ENCODE results near the gene AP2A1.

The AP2A1 gene

DNA sequence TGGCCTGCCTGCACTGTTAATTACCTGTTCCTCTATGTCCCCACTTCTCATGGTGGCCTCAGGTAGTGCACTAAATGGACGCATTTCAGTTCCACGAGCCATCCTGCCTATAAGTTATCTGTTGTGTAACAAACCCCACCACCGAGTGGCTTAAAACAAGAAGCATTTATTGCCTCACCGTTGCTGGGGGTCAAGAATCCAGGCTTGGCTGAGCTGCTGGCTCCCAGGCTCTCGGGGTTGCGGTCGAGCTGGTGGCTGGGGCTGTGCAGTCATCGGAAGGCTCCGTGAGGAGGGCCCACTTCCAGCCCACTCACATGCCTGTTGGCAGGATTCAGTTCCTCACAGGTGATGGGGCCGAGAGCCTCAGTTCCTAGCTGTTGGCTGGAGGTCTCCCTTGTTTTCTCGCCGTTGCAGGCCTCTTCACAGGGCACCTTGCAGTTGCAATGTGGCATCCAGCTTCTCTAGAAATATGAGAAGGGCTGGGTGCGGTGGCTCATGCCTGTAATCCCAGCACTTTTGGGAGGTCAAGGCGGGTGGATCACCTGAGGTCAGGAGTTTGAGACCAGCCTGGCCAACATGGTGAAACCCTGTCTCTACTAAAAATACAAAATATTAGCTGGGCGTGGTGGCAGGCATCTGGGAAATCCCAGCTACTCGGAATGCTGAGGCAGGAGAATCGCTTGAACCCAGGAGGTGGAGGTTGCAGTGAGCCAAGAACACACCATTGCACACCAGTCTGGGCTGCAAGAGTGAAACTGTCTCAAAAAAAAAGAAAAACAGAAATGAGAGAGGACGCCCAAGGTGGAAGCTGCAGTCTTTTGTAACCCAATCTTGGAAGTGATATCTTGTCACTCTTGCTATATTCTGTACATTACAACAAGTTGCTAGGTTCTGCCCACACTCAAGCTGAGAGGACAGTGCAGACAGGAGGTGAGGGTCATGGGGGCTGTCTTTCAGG lies 77.6 kb downstream of the AP2A1 start:
- Histone ChIP-seq H3K4me3 (ENCODE audit: low read depth, low read length) (no peak overlapping the region), H3K27me3 (ENCODE audit: insufficient read depth, low read depth, severe bottlenecking) (no peaks in the 10 kb centered on the region), H3K36me3 (peaks cover 17% of the 10 kb centered on the region), H3K27ac (no peak overlapping the region), H3K9me3 (ENCODE audit: severe bottlenecking) (no peaks in the 10 kb centered on the region)
- TF ChIP-seq, protein P1, sequence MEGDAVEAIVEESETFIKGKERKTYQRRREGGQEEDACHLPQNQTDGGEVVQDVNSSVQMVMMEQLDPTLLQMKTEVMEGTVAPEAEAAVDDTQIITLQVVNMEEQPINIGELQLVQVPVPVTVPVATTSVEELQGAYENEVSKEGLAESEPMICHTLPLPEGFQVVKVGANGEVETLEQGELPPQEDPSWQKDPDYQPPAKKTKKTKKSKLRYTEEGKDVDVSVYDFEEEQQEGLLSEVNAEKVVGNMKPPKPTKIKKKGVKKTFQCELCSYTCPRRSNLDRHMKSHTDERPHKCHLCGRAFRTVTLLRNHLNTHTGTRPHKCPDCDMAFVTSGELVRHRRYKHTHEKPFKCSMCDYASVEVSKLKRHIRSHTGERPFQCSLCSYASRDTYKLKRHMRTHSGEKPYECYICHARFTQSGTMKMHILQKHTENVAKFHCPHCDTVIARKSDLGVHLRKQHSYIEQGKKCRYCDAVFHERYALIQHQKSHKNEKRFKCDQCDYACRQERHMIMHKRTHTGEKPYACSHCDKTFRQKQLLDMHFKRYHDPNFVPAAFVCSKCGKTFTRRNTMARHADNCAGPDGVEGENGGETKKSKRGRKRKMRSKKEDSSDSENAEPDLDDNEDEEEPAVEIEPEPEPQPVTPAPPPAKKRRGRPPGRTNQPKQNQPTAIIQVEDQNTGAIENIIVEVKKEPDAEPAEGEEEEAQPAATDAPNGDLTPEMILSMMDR (IDR thresholded peaks at IDR 0.05; ENCODE audit: low read depth, low read length): no peak
- no peak for DNase-seq

DNA sequence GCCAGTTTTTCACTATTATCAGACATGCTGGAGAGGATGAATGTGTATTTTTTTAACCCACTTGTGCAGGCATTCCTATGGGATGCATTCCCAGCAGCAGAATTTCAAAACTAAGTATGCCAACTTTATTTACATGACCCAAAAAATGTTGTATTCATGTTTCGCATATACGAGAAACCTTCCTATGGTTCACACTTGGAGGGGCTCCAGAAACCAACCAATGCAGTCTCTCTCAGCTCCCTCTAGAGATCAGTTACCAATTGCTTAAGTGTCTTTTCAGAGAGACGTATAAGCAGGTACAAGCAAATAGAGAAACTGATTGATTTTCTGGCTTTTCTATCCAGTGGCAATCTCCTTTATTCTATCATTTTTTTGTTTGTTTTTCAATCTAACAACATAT lies 78.6 kb downstream of the AP2A1 start:
- Histone ChIP-seq H3K9me3 (ENCODE audit: severe bottlenecking) (no peaks in the 10 kb centered on the region), H3K4me3 (ENCODE audit: low read depth, low read length) (no peak overlapping the region), H3K27ac (no peak overlapping the region), H3K36me3 (peaks cover 7% of the 10 kb centered on the region), H3K27me3 (ENCODE audit: insufficient read depth, low read depth, severe bottlenecking) (no peaks in the 10 kb centered on the region)
- no peak for DNase-seq
- TF ChIP-seq, protein P1 (IDR thresholded peaks at IDR 0.05; ENCODE audit: low read depth, low read length): no peak

DNA sequence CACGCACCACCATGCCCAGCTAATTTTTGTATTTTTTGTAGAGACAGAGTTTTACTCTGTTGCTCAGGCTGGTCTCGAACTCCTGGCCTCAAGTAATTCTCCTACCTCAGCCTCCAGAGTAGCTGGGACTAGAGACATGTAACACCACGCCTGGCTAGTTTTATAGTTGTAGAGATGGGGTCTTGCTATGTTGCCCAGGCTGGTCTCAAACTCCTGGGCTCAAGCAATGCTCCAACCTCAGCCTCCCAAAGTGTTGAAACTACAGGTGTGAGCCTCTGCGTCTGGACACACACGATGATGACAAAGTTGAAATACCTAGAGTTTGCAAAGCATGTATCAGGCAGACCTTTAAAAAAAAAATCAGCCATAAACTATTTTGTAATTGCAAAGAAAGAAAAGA lies 79.6 kb downstream of the AP2A1 start:
- Histone ChIP-seq H3K9me3 (ENCODE audit: severe bottlenecking) (no peaks in the 10 kb centered on the region), H3K27ac (no peak overlapping the region), H3K27me3 (ENCODE audit: insufficient read depth, low read depth, severe bottlenecking) (no peaks in the 10 kb centered on the region), H3K4me3 (ENCODE audit: low read depth, low read length) (no peak overlapping the region), H3K36me3 (no peaks in the 10 kb centered on the region; the same call in 1 of the 2 replicates)
- TF ChIP-seq, protein P1 (IDR thresholded peaks at IDR 0.05; ENCODE audit: low read depth, low read length): no peak
- no peak for DNase-seq

DNA sequence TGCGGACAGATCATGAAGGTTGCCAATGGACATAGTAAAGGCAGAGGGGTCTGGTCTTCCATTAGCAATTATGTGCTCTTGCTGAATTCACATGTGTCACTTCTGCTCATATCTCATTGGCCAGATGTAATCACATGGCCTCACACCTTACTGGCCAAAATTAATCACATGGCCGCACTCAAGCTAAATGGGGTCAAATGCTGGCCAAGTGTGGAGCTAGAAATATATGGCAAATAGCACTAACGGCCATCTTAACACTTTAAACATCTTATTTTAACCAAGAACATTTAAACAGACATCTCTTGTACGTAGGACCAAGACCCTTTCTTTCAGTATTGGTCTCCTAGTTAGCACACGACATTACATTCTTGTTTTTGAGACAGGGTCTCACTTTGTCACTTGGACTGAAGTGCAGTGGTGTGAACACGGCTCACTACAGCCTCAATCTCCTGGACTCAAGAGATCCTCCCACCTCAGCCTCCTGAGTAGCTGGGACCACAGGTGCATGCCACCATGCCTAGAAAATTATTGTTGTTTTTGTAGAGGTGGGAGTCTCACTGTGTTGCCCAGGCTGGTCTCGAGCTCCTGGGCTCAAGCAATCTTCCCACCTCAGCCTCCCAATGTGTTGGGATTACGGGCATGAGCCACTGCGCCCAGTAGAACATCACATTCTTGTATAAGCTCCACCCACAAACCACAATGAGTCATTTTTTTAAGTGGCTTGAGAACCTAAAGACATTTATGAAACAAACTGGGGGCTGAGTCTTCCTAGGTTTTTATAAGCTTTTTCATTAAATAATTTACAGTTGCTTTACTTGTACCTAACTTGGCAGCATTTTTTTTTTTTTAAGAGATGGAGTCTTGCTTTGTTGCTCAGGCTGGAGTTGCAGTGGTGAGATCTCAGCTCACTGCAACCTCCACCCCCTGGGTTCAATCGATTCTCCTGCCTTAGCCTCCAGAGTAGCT lies 81.2 kb downstream of the AP2A1 start:
- no peak overlapping the region for H3K27ac ChIP-seq
- no peak for DNase-seq
- H3K36me3 ChIP-seq: peaks cover 11% of the 10 kb centered on the region
- H3K4me3 ChIP-seq (ENCODE audit: low read depth, low read length): no peak overlapping the region
- TF ChIP-seq, protein P1 (IDR thresholded peaks at IDR 0.05; ENCODE audit: low read depth, low read length): no peak
- H3K27me3 ChIP-seq (ENCODE audit: insufficient read depth, low read depth, severe bottlenecking): no peaks in the 10 kb centered on the region
- H3K9me3 ChIP-seq (ENCODE audit: severe bottlenecking): no peaks in the 10 kb centered on the region

DNA sequence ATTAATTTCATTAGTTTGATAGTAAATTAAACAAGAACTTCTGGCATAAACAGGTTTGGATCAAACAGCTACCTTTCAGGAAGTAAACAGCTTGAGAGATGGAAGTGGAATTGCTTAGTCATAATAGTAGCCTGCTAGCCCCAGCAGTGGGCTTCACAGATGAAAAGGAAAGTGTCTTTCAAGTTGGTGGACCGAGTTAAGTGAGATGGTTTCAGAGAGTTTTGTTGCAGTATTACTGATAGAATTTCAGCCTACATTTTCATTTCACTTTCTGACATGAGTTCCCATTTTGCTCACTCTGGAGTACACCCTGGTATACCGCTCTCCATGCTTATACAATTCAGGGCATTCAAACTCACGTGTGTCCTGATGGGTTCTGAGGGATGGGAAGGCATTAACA lies 82.1 kb downstream of the AP2A1 start:
- Histone ChIP-seq H3K9me3 (ENCODE audit: severe bottlenecking) (no peaks in the 10 kb centered on the region), H3K36me3 (peaks cover 15% of the 10 kb centered on the region), H3K27ac (no peak overlapping the region), H3K27me3 (ENCODE audit: insufficient read depth, low read depth, severe bottlenecking) (no peaks in the 10 kb centered on the region), H3K4me3 (ENCODE audit: low read depth, low read length) (no peak overlapping the region)
- TF ChIP-seq, protein P1 (IDR thresholded peaks at IDR 0.05; ENCODE audit: low read depth, low read length): no peak
- no peak for DNase-seq

Data from WERI-Rb-1 (cell line).